T-cell (primary cell): ENCODE results near the gene MAP1LC3B2. TPM values are rescaled to one million over a fixed set of nuclear protein-coding genes. Genes with fewer than 3 reads are reported as not detected.
A peak's percentile ranks its signal among the peaks of the same experiment; 100 is the strongest.

Experiments
- ATAC-seq, 4 experiments: fragments of 200-7000 bp in 3 of 4; fragments of 150-1000 bp in 1 of 4; cut with Tn5 transposase; replicated peaks in 1 of 4; 1 replicate in 3 of 4; 2 replicates in 1 of 4; pipeline ENCODE4 v1.10.0; 2021; ENCODE audit warnings: moderate library complexity in 3 of 4, mild to moderate bottlenecking in 2 of 4, moderate number of reproducible peaks in 1 of 4
- CTCF ChIA-PET, 2 donors: fragments of 300-600 bp; sonication (Branson Sonifier 250); formaldehyde crosslinking; loops; one replicate each; lab custom pipeline; 2022; ENCODE audit warnings: antibody characterized with exemption in 2 of 2; lab: Charles Lee
- POLR2A ChIA-PET, 2 donors: fragments of 300-600 bp; sonication (Branson Sonifier 250); formaldehyde crosslinking; loops; one replicate each; lab custom pipeline; 2022; ENCODE audit warnings: antibody characterized with exemption in 2 of 2; lab: Charles Lee
- DNase-seq, 35 experiments: peaks; one replicate each; pipeline versions ENCODE4 v3.0.0 to v3.0.0-alpha.2; 2013 to 2023
- H3K27ac ChIP-seq: one replicate; pipeline ENCODE4 v1.5.1; 2013; ENCODE audit warnings: low read length
- H3K27me3 ChIP-seq, 2 experiments: replicated peaks in 1 of 2; 1 replicate in 1 of 2; 2 replicates in 1 of 2; pipeline versions ENCODE4 v1.6.1 to v1.7.0; 2013; ENCODE audit warnings: low read length in 1 of 2, mixed read lengths in 1 of 2; ENCODE audit not compliant: control insufficient read depth in 2 of 2, insufficient read depth in 2 of 2; ENCODE audit errors: extremely low read depth in 1 of 2
- H3K36me3 ChIP-seq, 2 donors: 1 replicate in 1 of 2; 2 replicates in 1 of 2; pipeline versions ENCODE4 v1.6.1 to v1.7.0; 2013; ENCODE audit warnings: low read length in 1 of 2; ENCODE audit not compliant: control insufficient read depth in 2 of 2, insufficient read depth in 1 of 2; ENCODE audit errors: extremely low read depth in 1 of 2
- H3K4me1 ChIP-seq, 2 experiments: 1 replicate in 1 of 2; 2 replicates in 1 of 2; pipeline versions ENCODE4 v1.6.1 to v1.7.0; 2013; ENCODE audit warnings: low read length in 2 of 2, mixed read lengths in 1 of 2; ENCODE audit not compliant: insufficient read depth in 2 of 2, control insufficient read depth in 1 of 2; ENCODE audit errors: extremely low read depth in 1 of 2
- H3K4me3 ChIP-seq, 2 donors: 1 replicate in 1 of 2; 2 replicates in 1 of 2; pipeline versions ENCODE4 v1.5.1 to v1.7.0; 2013; ENCODE audit warnings: mild to moderate bottlenecking in 2 of 2, low read length in 1 of 2, moderate library complexity in 1 of 2; ENCODE audit not compliant: control insufficient read depth in 1 of 2; ENCODE audit errors: extremely low read depth in 1 of 2
- H3K9me3 ChIP-seq: 2 replicates; pipeline ENCODE4 v1.7.0; 2013
- H3K27ac Mint-ChIP-seq, 2 donors: one replicate each; pipeline ENCODE4 v1.8.0; 2020 to 2021; ENCODE audit warnings: mild to moderate bottlenecking in 2 of 2, mixed read lengths in 2 of 2
- H3K27me3 Mint-ChIP-seq, 2 donors: one replicate each; pipeline ENCODE4 v1.8.0; 2021 to 2022; ENCODE audit warnings: mixed read lengths in 2 of 2
- H3K36me3 Mint-ChIP-seq: one replicate; pipeline ENCODE4 v1.8.0; 2021; ENCODE audit warnings: mixed read lengths
- H3K4me1 Mint-ChIP-seq, 3 donors: one replicate each; pipeline ENCODE4 v1.8.0; 2020 to 2022; ENCODE audit warnings: mixed read lengths in 3 of 3, mild to moderate bottlenecking in 1 of 3
- H3K4me3 Mint-ChIP-seq, 3 donors: one replicate each; pipeline ENCODE4 v1.8.0; 2020 to 2022; ENCODE audit warnings: mild to moderate bottlenecking in 3 of 3, mixed read lengths in 3 of 3, moderate library complexity in 3 of 3
- H3K9me3 Mint-ChIP-seq, 3 donors: one replicate each; pipeline ENCODE4 v1.8.0; 2020 to 2022; ENCODE audit warnings: mixed read lengths in 3 of 3
- WGBS: methylation state at CpG from one replicate; pipeline ENCODE4 v1.1.5; 2013; ENCODE audit warnings: missing lambda C conversion rate; ENCODE audit not compliant: insufficient coverage; 5-methylcytosine and 5-hydroxymethylcytosine counted together
- total RNA-seq, 35 experiments: library from RNA in 6 of 35; stranded (reverse) in 6 of 35; fragments of 120-200 nt in 1 of 35; gene quantifications; one replicate each; pipeline versions ENCODE4 v1.2.1 to v1.2.4 and lab custom pipeline; 2013 to 2026

Gene MAP1LC3B2
- total RNA-seq, 5 donors from 2014 or later (not counting 1 experiment from before 2014, with no cell fraction given), result 0.92 to 4.6 (median 1.4) TPM

DNA sequence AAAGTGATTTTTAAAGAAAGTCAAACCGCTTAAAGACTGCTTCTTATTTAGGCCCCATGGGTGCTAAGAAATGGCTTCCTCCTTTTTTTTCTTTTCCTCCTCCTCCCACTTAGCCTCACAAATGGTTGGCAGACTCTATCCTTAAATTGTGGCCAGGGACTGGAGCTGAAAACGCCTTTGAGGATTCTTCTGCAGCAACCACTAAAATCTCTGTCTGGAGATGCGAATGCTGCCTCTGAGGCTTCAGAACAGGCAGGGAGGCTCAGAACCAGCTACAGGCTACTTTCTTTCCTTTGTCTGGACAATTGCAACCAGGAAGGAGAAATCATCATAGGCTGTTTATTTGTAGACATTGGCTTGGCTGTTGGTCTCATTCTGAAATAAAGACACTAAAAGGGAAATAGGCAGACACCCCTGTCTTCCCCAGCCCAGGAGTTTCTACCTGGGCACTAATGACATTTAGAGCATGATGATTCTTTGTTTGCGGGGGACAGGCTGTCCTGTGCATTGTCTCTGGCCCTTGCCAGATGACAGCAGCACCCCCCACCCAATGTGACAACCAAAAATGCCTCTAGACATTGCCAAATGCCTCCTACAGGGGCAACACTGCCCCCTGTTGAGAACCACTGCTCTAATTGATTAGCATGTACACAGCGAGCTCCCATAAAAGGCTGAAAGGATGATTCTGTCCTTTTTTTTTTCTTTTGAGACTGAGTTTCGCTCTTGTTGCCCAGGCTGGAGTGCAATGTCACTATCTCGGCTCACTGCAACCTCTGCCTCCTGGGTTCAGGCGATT lies 50.3 kb downstream of the MAP1LC3B2 start:
- peak in 20 of 35 experiments; percentile 3 to 54 (median 18) for DNase-seq
- ChIA-PET POLR2A (no interaction called here), CTCF (interaction anchor here (0.6 to 0.7 kb wide), 2 partner anchors 549 to 1351 kb away, joined by 4 to 6 read pairs; no protein-coding TSS in a partner anchor)
- Histone ChIP-seq H3K27me3 (peaks cover 0 to 6% of the 10 kb centered on the region in 2 experiments), H3K36me3 (no peaks in the 10 kb centered on the region), H3K4me3 (no peak overlapping the region), H3K9me3 (no peaks in the 10 kb centered on the region), H3K27ac (no peak overlapping the region), H3K4me1 (no peaks in the 10 kb centered on the region)
- no peak for ATAC-seq
- H3K27ac Mint-ChIP-seq, result no peak overlapping the region
- no peaks in the 10 kb centered on the region for H3K9me3 Mint-ChIP-seq
- H3K36me3 Mint-ChIP-seq, result no peaks in the 10 kb centered on the region
- H3K4me1 Mint-ChIP-seq, result no peaks in the 10 kb centered on the region
- WGBS, result 80% methylated on average over 4 of the region's 8 CpGs
- no peak overlapping the region for H3K4me3 Mint-ChIP-seq
- H3K27me3 Mint-ChIP-seq, result peaks cover 0 to 6% of the 10 kb centered on the region in 2 donors

DNA sequence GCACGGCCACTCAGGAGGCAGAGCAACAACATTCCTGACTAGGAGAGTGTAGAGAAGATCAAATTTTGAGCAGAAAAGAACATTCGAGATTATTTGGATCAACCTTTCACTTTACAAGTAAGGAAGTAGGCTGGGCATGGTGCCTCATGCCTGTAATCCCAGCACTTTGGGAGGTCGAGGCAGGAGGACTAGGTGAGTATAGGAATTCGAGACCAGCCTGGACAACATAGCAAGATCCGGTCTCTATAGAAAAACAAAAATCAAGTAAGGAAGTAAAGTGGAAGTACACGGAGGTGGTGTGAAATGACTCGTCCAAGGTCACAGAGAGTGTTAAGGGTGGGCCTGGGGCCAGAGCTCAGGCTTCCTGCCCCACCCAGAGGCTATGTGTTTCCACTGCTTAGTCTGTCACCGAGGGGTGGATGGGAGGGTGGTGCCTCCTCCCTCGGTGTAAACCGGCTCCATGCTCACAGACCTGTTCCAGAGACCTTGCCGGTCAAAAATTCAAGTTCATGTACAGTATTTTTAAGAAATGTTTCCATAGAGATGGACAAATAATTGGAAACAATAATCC lies 51.9 kb downstream of the MAP1LC3B2 start:
- 39% methylated on average over 4 of the region's 11 CpGs for WGBS
- no peaks in the 10 kb centered on the region for H3K27me3 Mint-ChIP-seq
- ChIA-PET POLR2A (interaction anchor here in 1 of 2 donors (0.5 to 0.7 kb wide), 2 partner anchors 35 to 113 kb away, joined by 3 to 6 read pairs; no protein-coding TSS in a partner anchor), CTCF (interaction anchor here in 1 of 2 donors (0.6 kb wide), 1 partner anchor 9 kb away, joined by 4 read pairs; no protein-coding TSS in a partner anchor)
- ATAC-seq (no peak), DNase-seq (peak in 1 of 35 experiments; percentile 14)
- no peak overlapping the region for H3K4me3 ChIP-seq
- H3K27me3 ChIP-seq, result no peaks in the 10 kb centered on the region
- H3K27ac Mint-ChIP-seq, result no peak overlapping the region
- H3K36me3 ChIP-seq, result no peaks in the 10 kb centered on the region
- no peaks in the 10 kb centered on the region for H3K9me3 ChIP-seq
- no peaks in the 10 kb centered on the region for H3K9me3 Mint-ChIP-seq
- no peaks in the 10 kb centered on the region for H3K4me1 ChIP-seq
- no peaks in the 10 kb centered on the region for H3K36me3 Mint-ChIP-seq
- H3K27ac ChIP-seq, result no peak overlapping the region
- H3K4me1 Mint-ChIP-seq, result no peaks in the 10 kb centered on the region
- H3K4me3 Mint-ChIP-seq, result no peak overlapping the region

DNA sequence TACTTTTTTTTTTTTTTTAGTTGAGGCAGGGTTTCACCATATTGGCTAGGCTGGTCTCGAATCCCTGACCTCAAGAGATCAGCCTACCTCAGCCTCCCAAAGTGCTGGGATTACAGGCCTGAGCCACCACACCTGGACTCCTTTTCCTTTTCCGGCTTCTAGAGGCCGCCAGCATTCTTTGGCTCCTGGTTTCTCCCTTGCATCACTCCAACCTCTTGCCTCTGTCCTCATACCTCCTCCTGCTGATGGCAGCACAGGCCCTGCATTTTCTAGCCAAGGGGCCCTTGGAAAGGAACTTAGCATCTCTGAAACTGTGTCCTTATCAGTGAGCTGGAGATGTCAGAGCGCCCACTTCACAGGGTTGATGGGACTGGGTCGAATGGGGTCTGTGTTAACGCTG lies 53.3 kb downstream of the MAP1LC3B2 start:
- POLR2A ChIA-PET, result interaction anchor here in 1 of 2 donors (0.6 kb wide), 1 partner anchor 9 kb away, joined by 3 read pairs; no protein-coding TSS in a partner anchor
- H3K27ac Mint-ChIP-seq, result no peak overlapping the region
- no peaks in the 10 kb centered on the region for H3K36me3 ChIP-seq
- no peaks in the 10 kb centered on the region for H3K9me3 ChIP-seq
- no peaks in the 10 kb centered on the region for H3K27me3 ChIP-seq
- no peak overlapping the region for H3K4me3 Mint-ChIP-seq
- WGBS, result no CpG with 5 or more reads among the region's 6 CpGs
- H3K9me3 Mint-ChIP-seq, result no peaks in the 10 kb centered on the region
- no peaks in the 10 kb centered on the region for H3K4me1 ChIP-seq
- H3K4me1 Mint-ChIP-seq, result no peaks in the 10 kb centered on the region
- ATAC-seq (no peak), DNase-seq (no peak)
- no peaks in the 10 kb centered on the region for H3K27me3 Mint-ChIP-seq
- CTCF ChIA-PET, result no interaction called here
- H3K36me3 Mint-ChIP-seq, result no peaks in the 10 kb centered on the region
- no peak overlapping the region for H3K27ac ChIP-seq
- H3K4me3 ChIP-seq, result no peak overlapping the region

DNA sequence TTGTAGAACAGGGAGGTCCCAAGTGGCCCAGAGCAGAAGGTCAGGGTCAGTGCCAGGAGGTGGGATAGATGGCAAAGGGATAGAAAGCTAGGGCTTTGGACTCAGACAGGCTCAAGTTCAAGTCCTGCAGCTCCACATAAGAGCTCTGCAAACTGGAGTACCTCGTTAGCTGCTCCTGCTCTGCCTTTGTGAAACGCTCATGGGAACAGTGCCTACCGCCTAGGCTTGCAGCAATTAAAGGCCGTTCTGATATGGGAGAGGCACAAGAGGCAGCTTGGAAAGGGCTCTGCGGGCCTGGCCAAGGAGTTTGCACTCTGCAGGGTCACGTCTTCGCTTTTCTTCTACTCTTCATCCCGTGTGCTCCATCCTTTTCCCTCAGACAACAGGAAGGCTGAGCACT lies 54.1 kb downstream of the MAP1LC3B2 start:
- Histone ChIP-seq H3K4me3 (no peak overlapping the region), H3K27me3 (no peaks in the 10 kb centered on the region), H3K27ac (no peak overlapping the region), H3K4me1 (no peaks in the 10 kb centered on the region), H3K9me3 (no peaks in the 10 kb centered on the region), H3K36me3 (no peaks in the 10 kb centered on the region)
- POLR2A ChIA-PET, result interaction anchor here in 1 of 2 donors (0.7 kb wide), 1 partner anchor 13 kb away, joined by 4 read pairs; no protein-coding TSS in a partner anchor
- CTCF ChIA-PET, result interaction anchor here in 1 of 2 donors (0.6 kb wide), 1 partner anchor 16 kb away, joined by 4 read pairs; no protein-coding TSS in a partner anchor
- no peak for ATAC-seq
- Mint-ChIP-seq H3K27me3 (no peaks in the 10 kb centered on the region), H3K9me3 (no peaks in the 10 kb centered on the region), H3K4me1 (no peaks in the 10 kb centered on the region), H3K36me3 (no peaks in the 10 kb centered on the region), H3K4me3 (no peak overlapping the region), H3K27ac (no peak overlapping the region)
- 96% methylated on average over 5 of the region's 8 CpGs for WGBS
- DNase-seq, result no peak

DNA sequence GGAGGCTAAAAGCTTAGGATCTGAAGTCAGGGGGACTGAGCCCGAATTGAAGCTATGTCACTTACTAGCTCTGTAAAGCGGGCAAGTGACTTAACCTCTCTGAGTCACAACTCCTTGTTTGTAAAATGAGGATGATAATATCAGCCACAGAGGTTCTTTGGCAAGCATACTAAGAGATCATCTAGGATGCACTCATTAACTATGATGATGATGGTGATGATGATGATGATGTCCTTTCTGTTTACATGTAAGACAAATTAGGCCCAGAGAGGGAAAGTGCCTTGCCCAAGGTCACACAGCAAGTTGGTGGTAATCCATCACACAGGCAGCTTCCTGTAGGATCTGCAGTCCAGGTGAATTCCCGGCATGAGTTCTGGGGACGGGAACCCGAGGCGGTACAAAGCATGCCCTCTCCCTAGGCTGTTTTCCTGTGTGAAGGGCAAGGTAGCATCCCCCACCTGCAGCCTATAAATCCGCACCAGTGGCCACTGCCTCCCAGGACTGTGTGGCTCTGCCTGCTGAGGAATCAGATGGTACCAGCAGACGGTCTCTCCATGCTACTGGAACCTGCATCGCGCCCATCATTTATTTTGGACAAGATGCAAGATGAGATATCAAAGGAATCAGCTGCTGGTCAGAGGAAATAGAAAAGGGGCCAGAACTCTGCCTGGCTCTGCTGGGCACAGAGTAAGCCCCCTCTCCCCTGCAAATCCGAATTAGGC lies 55.2 kb downstream of the MAP1LC3B2 start:
- Mint-ChIP-seq H3K27ac (no peak overlapping the region), H3K27me3 (peaks cover 0 to 1% of the 10 kb centered on the region in 2 donors), H3K9me3 (no peaks in the 10 kb centered on the region), H3K36me3 (no peaks in the 10 kb centered on the region), H3K4me3 (no peak overlapping the region), H3K4me1 (no peaks in the 10 kb centered on the region)
- Histone ChIP-seq H3K4me3 (no peak overlapping the region), H3K36me3 (no peaks in the 10 kb centered on the region), H3K4me1 (no peaks in the 10 kb centered on the region), H3K27me3 (peaks cover 0 to 3% of the 10 kb centered on the region in 2 experiments), H3K9me3 (no peaks in the 10 kb centered on the region), H3K27ac (no peak overlapping the region)
- ATAC-seq (no peak), DNase-seq (no peak)
- CTCF ChIA-PET, result interaction anchor here in 1 of 2 donors (0.6 kb wide), 1 partner anchor 15 kb away, joined by 4 read pairs; no protein-coding TSS in a partner anchor
- WGBS, result 94% methylated on average over 6 of the region's 11 CpGs
- POLR2A ChIA-PET, result no interaction called here
